NCI-H187 treated with DMSO at 0.1 percent for 48 hours (cell line): Measurements from ENCODE around the gene VAT1L.

Experiments used
- DNase-seq: peaks from one replicate; lab custom pipeline; 2025; lab: John Stamatoyannopoulos, UW

VAT1L gene

DNA sequence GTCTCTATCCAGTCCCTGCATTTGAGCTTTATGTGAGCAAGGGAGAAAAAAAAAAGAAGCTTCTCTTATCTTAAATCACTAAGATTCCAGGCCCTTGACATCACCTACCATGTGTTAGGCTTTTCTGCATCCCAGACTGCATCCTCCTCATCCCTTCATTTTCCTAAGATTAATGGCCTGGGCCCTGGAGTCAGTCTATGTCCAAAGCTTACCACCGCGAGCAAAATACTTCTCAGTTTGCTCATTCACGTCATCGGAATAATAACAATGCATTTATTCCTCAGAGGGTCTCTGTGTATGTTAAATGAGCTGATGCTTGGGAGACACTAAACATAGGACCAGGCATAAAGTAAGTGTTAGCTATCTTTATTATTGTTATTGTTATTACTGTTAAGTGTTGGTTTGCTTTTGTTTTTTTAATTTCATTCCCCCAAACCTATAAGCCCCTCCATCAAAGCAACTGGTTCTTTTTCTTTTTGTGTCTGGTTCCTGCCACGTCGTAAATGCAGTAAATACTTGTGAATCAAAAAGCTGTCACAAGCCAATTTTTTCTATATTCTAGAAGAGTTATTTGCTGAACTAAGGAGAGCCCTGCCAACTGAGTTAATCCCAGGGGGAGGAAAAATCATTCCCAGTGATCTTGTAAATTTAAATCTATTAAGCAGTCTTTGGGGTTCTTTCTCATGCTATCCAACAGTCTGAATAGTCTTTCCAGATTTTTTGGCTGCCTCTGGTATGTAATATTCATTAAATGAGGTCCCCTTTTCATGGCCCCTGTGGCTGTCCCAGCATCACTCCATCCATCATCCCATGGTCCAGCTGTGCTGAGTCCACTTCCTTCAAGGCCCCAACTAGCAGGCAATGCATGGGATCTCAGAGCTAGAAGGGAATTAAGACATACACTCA, 46.5 kb downstream of the VAT1L start:
- DNase-seq, result no peak

DNA sequence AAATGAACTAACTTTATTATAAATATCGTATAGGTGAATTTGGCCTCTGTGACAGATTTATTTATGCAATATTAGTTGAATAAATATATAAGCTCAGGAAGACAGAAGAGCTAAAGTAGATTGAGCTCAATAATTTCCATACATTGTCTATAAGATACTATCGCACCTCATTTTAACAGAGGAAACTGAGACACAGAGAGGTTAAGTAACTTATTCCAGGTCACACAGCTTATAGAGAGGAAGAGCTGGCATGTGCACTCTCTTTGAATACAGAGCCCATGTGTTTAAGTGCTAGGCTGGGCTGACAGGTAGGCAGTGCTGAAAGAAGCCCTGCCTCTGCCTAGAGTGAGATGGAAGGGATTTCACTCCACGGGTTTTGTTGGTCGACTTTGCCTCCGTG, 48.4 kb downstream of the VAT1L start:
- no peak for DNase-seq

DNA sequence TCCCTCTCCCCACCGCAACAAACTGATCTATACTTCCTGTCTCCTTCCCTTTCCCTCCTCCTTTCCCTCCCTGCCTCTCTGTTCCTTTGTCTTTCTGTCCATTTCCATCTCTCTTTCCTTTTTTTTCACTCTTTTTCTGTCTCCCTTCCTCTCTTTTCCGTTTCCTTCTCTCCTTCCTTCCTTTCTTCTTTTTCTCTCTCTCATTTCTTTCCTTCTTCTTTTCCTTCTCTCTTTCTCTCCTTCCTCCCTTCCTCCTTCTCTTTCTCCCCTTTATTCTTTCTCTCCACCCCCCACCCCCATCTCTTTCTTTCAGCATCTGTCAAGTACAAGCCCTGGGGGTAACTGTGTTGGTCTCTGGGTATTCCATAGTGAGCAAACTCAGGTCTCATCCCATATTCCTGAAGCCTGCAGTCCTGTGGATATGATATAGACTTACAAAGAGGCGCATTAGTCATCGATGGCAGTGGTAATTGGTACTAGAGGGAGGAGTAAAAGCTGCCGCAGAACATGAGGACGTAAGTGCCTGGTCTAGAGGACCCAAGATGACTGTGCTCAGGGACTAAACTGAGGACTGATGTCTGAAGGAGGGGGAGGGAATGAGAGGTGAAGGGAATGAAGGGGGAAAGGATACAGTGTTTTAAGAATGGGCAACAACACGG, 50.4 kb downstream of the VAT1L start:
- DNase-seq, result no peak

DNA sequence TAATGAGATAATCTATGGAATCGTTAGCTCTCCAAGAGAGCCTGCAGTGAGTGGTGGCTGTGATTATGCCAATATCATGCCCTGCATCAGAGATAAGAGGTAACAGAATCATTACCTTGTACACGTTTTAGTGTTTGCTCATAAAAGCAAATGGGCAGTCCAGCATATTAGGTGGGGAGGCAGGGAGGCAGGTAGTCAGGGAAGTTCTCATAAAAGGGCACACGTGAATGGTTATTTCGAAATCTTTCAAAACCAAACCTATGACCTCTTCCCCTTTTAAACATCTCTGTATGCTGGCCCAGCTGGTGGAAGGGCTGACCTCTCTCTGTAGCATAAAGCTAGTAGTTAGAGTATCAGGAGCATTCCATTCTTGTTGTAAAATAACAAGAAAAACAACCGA, 51.7 kb downstream of the VAT1L start:
- no peak for DNase-seq

DNA sequence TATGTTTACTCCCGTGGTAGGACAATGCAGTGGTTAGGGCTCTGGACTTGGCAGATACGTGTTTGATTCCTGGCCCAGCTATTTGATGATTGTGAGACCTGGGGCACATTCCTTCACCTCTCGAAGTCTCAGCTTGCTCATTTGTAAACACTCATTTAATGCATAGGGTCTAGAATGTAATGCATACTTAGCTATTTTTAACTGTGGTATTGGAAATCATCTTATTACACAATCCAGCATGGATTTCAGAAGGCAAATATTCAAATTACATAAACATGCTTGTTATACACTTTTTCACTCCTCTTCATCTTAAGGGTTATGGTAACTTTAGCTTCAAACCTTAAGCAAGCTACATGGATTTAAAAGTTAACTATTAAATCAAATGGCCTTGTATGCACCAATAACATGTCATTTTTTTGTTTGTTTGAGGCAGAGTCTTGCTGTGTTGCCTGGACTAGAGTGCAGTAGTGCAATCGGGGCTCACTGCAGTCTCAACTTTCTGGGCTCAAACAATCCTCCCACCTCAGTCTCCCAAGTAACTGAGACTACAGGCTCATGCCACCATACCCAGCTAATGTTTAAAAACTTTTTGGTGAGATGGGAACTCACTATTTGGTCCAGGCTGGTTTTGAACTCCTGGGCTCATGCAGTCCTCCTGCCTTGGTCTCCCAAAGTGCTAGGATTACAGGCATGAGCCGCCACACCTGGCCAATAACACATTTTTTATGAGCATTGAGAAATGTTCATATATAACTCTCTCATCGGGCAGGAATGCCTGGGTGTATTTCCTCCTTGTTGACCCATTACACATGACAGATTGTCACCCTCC, 52.5 kb downstream of the VAT1L start:
- no peak for DNase-seq

DNA sequence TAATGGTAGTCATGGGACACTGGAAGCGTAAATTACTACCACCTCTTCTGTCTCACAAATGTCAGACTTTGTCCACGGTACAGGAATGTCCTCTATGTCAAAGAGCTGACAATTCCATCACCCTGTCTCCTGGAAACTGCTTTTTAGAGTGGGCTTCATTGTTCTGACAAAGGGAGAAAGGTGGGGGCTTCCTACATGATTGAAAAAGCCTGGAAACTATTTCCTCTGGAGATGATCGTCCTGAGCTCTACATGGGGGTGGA, 53.1 kb downstream of the VAT1L start:
- no peak for DNase-seq

DNA sequence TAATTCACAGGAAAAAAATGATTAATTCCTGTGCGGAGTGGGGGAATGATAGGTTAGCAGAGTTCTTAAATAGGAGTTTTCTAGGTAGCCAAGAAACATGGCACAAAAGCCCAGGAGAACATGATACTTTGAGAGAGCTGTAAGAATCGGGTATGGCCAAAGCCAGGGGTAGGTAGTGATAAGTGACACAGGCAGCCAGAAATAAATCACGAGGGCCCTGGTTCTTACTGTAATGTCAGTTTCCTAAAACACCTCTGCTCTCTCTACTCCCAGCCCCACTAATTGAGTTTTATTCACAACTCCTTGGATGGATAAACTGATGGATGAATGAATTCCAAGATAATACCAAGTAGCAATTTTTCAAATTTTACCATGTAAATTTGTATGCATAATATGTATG, 54.1 kb downstream of the VAT1L start:
- DNase-seq, result no peak

DNA sequence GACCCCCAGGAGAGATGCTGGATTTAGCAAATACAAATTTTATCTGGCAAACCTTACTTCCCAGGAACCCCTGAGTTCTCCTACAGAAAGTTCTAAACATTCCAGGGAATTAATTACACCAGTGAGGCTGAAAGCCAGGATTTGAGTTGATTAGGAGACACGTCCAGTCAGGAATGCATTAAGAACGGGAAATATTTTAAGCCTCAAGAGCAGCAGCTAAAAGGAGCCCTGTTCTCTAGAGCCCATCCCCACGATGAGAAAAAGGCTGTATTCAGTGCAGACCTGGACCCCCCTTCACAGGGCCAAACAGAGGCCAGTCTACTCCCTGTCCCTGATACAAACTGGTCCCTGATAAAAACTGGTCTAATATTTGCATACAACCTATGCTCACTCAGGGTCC, 55.0 kb downstream of the VAT1L start:
- no peak for DNase-seq

DNA sequence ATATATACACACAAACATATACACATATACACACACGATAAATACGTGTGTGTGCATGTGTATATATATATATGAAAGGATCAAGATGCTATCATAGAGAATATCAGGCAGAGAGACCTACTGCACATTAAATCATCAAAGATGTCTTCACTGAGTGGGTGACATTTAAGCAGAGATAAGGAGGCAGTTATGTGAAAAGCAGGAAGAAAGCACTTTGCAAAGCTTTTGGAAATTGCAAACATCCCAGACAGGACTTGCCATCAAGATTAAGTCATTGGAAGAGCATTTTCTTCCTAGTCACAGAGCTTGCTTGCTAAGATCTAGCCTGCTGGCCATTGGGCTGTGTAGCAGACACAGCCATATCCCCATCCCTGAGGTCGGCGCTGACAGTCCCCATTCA, 56.4 kb downstream of the VAT1L start:
- no peak for DNase-seq

DNA sequence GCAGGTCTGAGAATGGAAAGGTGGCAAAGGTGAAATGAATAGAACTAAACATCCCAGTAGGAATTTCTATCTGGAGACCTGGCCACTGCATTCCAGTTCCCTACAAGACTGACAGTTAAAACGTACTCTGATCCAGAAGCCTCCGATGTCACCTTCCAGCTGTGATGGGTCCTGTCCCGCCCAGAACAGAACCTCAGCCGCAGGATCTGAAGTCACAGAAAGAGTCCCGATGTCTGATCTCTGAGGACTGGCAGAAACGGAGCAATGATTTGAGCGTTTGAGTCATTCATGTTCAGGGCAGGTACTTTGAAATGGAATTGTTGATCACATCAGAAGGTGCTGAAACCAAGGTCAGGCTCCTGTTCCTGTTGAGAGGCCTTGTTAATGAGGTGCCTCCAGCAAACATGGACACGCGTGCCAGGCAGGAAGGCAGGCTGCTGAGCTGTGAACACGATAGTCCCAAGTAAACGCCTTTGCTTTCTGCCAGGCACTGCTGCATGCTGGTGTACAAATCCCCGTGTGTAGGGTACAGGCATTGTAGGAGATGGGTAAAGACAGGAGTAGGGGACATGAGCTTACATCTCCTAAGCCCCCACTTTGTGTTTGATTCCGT, 61.4 kb downstream of the VAT1L start:
- no peak for DNase-seq

DNA sequence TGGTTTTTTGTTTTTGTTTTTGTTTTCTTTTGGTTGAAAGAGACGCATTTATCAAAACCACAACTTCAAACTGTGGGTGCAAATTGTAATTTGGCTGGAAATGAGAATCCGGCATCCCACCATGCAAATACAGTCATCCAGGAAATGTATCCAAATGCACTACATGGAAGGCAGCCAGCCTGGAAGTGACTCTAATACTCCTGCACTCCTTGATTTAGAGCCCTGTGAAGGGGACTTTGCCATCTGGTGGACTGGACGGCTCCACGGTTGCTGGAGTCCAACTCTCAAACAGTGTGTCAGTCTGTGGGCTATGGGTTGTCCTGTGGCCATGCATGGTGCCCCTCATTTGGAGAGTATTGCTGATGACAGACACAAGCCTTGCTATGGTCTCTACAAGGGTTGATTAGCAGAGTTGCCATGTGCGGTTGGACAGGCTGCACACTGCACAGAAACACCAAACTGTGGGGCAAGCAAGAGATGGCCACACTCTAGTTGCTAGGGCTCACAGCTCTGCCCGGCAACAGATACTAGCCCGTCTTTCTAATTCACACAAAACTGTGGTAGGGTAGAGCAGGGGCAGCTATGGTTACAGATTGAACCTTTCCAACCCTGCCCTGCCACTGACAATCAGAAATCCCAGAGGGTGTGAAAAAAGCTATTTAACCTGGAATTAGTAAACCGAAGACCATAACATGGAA, 62.4 kb downstream of the VAT1L start:
- DNase-seq, result no peak

DNA sequence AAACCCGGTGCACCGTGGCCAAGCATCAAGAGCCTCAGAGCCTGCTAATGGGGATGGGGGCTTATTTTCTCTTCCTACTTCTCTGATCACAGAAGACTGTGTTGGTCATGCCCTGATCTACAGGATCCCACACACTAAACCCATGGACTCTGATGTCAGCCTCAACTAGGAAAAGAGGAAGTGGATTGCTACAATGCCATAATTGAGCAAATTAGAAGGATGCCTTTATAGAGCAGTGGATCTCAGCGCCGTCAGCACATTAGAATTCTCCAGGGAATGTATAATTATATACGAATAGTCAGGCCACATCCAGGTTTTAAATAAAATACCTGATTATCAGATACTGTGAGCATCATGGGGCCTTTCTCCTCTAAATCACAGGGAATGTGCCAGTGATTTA, 64.8 kb downstream of the VAT1L start:
- DNase-seq, result no peak

DNA sequence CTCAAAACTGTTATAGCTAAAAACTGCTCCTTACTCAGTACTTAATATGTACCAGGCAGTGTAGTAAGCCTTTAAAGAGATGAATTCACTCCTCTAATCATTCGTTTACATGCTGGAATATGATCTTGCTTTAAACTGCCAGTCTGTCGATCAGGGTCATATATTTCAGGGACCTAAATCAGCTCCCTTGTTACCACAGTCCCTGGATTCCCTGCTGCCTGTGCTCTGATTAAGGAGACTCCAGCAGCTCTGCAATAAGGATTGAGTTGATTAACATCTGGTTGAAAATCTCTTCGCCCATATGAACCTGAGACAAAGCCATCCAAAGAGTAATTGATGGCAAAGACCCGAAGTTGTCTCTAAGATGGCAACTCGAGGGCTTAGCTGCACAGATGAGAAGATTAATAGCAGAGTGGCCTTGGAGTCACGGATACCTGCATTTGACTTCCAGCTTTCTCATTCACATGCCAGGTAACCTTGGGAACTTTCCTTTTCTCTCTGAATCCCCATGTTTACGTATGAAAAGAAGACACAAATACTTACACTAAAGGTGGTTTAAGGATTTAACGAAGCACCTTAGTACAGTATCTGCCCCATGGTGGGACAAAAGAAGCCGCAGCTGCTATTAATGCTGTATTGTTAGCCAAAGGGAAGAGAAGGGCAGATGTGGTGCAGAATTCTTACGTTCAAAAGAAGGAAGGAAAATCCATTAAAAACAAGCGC, 68.2 kb downstream of the VAT1L start:
- no peak for DNase-seq

DNA sequence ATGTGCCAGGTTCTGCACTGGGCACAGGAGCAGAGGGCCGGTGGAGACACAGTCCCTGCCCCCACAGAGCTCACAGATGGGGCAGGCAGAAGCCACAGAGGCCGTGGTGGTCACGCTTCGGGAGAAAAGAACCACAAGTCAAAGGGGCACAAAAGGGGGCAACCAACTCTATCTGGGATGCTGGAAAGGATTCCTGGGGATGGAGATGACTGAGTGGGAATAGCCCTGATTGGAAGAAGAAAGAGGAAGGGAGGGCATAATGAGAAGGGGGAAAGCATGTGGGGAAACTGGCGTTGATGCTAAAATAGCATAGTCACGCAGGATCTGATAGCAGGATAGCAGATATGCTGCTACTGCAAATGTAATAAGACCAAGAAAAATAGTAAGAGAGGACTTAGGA, 69.7 kb downstream of the VAT1L start:
- DNase-seq, result no peak

DNA sequence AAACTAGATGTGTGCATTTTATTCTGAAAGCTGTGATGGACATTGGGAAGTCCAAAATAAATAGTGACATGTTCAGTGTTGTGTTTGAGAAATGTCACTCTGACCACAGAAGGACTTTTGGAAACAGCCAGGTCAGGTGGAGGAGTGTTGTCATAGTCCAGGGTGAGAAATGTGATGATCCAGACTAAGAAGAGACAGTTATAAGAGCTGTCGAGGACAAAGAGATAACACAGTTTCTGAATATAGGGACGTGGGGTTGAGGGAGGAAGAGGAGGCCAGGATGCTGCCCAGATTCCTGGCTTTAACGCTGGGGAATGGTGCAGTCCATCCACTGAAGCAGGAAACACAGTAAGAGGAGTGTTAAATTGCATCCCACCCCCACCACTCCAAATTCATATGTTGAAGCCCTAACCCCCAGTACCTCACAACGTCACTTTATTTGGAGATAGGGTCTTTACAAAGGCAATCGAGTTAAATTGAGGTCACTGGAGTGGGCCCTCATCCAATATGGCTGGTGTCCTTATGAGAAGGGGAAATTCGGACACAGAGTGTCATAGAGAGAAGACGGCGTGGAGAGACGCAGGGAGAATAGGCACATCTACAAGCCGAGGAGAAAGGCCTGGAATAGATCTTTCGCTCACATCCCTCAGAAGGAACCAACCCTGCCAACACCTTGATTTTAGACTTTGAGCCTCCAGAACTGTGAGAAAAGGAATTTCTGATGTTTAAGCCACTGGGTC, 71.3 kb downstream of the VAT1L start:
- no peak for DNase-seq

DNA sequence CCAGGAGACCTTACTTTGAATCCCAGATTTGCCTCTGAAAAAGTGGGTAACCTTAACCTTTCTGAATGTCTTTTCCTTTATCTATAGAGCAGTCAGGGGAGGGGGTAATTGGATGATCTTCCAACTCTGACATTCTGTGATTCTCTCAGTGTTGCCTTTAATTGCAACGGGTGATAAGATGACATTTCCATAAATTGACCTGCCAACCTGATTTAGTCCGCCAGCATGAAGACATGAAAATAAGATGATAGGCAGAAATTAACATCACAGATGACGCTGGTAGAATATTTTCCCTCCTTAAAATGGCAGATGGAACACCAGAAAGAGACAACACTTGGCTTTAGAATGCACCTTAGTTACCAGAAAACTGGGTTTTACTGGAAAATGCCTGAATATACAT, 72.6 kb downstream of the VAT1L start:
- no peak for DNase-seq

DNA sequence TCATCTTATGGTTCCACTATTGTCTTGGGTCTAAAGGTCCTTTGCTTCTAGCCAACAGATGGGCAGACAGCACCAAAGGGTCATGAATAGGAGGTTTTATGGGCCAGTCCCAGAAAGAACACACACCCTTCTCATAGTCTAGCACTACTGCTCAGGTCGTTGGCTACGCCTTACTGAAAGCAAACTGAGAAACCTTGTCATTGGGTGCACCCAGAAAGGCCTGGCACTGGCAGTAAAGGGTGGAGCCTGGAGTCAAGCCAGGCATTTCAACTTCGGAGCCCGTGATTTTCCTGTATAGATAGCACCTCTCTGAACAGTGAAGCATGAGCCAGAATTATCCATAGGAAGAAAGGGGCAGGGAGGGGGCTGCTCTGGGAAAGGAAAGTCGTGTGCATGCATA, 74.9 kb downstream of the VAT1L start:
- DNase-seq, result no peak

DNA sequence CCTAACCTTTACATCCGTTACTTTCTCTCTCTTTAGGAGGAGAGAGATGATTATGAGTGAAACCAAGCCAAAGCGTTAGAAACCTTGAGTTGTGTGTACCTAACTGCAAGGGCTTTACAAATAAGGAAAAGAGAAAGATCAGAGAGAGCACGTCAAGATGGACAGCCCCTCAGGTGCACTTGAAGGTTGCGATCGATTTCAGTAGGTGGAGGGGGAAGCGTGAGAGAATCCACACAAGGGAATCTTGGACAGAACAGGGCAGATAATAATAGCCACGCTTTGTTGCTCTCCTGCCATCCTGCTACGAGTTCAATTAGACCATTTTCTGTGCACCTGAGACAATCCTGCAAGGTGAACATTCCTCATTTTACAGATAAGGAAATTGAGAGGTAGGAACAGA, 78.4 kb downstream of the VAT1L start:
- DNase-seq, result no peak

DNA sequence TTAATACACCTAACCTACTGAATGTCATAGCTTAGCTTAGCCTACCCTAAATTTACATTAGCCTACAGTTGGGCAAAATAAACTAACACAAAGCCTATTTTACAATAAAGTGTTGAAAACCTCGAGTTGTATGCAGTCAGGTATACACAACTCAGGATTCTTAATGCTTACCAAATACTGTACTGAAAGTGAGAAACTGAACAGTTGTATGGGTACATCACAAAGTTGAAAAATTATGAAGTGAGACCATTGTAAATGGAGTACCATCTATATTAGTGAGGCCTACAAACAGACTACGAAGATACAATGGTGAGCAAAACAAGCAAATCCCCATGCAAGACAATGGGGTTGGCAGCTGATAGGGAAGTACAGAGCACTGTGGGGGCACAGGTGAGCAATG, 79.7 kb downstream of the VAT1L start:
- DNase-seq, result no peak

DNA sequence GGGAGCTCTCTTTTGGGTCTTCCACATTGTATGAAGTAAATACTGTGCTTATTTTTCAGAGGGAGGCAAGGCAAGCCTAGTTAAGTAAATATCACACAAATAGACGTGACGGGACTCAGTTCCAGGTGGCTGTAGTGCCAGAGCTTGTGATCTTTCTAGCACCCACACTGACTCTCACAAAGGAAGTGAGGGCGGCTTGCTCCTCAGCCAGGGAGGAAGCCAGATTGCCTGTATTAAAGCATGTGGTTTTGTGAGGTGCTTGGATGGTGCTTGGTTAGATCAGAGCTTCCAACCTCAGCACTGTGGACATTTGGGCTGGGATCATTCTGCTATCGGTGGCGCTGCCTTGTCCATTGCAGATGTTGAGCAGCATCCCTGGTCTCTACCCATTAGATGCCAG, 80.1 kb downstream of the VAT1L start:
- DNase-seq, result no peak
